Upper lobe of right lung (tissue), 1 donor: ENCODE results near the gene SLC10A3. TPM values are rescaled to one million over a fixed set of nuclear protein-coding genes. Genes with fewer than 3 reads are reported as not detected.

ENCODE experiments used
- ATAC-seq: fragments of 200-7000 bp; cut with Tn5 transposase; one replicate; pipeline ENCODE4 v1.9.1; 2020; ENCODE audit warnings: mild to moderate bottlenecking, moderate library complexity
- DNase-seq: peaks from one replicate; pipeline ENCODE4 v3.0.0-alpha.2; 2020
- H3K27ac ChIP-seq: fragments of 200-600 bp; one replicate; pipeline ENCODE4 v1.8.0; 2022
- H3K27me3 ChIP-seq: fragments of 200-600 bp; one replicate; pipeline ENCODE4 v1.8.0; 2022; ENCODE audit warnings: mild to moderate bottlenecking
- H3K36me3 ChIP-seq: fragments of 200-600 bp; one replicate; pipeline ENCODE4 v1.8.0; 2022
- H3K4me1 ChIP-seq: fragments of 200-600 bp; one replicate; pipeline ENCODE4 v1.8.0; 2022
- H3K4me3 ChIP-seq: fragments of 200-600 bp; one replicate; pipeline ENCODE4 v1.8.0; 2022; ENCODE audit warnings: mild to moderate bottlenecking
- H3K9me3 ChIP-seq: fragments of 200-600 bp; one replicate; pipeline ENCODE4 v1.8.0; 2022
- intact Hi-C: fragments of 100-400 bp; cut with DNase I; formaldehyde crosslinking; loops from one replicate; pipeline ENCODE4 v1.11.0; 2022
- total RNA-seq: library from RNA; stranded (reverse); fragmentation: NEBNext Ultra II Directional; extraction: Animal tissue kit (Norgen Biotek cat#: 25700); gene quantifications from one replicate; pipeline ENCODE4 v1.2.1, GENCODE V29; 2021
- TF ChIP-seq, protein P1 (sequence below): fragments of 200-600 bp; IDR thresholded peaks from one replicate; pipeline ENCODE4 v1.8.0; 2022; ENCODE audit warnings: antibody characterized with exemption
- donor health status: DM: no; HTN: yes; CAD: no; lungs with severe emphysema.

The SLC10A3 gene
- total RNA-seq, 1 donor from 2014 or later = 23.7 TPM

DNA sequence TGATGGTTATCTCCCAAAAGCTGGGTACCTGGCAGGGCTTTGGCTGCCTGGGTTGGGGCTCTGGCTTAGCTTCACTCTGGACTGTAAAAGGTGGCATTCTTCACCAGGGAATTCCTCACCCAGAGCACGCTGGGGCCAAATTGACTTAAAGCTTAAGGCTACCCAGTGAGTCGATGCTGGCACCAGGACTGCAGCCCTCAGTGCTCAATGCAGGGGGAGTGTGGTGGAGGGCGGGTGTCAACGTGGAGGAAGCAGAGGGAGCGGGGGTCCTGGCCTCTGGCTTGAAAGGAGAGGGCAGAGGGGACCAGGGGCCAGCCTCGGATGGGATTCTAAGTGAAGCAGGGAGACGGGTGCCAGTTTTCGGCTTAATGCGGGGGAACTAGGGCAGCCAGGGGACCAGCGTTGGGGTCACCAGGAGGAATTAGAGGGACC, 46.9 kb downstream of the SLC10A3 start:
- no peak for ATAC-seq
- intact Hi-C loops = no loop called here
- Histone ChIP-seq H3K4me1 (peaks cover 12% of the 10 kb centered on the region), H3K27me3 (no peaks in the 10 kb centered on the region), H3K27ac (peak overlapping the region; percentile 63), H3K4me3 (peak overlapping the region; percentile 35), H3K36me3 (peaks cover 16% of the 10 kb centered on the region), H3K9me3 (no peaks in the 10 kb centered on the region)
- DNase-seq = no peak
- TF ChIP-seq, protein P1, sequence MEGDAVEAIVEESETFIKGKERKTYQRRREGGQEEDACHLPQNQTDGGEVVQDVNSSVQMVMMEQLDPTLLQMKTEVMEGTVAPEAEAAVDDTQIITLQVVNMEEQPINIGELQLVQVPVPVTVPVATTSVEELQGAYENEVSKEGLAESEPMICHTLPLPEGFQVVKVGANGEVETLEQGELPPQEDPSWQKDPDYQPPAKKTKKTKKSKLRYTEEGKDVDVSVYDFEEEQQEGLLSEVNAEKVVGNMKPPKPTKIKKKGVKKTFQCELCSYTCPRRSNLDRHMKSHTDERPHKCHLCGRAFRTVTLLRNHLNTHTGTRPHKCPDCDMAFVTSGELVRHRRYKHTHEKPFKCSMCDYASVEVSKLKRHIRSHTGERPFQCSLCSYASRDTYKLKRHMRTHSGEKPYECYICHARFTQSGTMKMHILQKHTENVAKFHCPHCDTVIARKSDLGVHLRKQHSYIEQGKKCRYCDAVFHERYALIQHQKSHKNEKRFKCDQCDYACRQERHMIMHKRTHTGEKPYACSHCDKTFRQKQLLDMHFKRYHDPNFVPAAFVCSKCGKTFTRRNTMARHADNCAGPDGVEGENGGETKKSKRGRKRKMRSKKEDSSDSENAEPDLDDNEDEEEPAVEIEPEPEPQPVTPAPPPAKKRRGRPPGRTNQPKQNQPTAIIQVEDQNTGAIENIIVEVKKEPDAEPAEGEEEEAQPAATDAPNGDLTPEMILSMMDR = no peak

DNA sequence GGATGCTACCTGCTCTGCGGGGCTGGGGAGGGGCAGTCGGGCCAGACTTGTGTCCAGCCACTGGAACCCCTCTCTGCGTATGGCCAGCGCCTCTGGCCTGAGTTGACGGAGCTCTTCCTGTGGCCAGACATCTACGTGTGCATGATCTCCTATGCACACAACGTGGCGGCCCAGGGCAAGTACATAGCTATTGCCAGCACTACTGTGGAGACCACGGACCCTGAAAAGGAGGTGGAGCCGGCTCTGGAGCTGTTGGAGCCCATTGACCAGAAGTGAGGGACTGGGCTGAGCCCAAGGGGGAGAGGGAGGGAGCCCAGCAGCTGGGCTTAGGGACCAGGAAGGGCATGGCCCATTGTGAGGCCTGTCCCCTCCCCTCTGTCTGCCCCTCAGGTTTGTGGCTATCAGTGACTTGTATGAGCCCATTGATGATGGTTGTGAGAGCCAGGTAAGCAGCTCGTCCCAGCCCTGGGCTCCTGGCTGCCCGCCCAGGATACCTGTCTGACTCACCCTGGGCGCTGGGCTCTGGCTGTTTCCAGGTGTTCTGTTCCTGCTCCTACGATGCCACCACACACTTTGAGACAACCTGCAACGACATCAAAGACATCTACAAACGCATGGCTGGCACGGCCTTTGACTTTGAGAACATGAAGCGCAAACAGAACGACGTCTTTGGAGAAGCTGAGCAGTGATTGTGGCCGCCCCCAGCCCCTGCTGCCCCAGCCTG, 48.3 kb downstream of the SLC10A3 start:
- H3K27ac ChIP-seq = no peak overlapping the region
- ATAC-seq = no peak
- H3K9me3 ChIP-seq = no peaks in the 10 kb centered on the region
- H3K4me1 ChIP-seq = peaks cover 12% of the 10 kb centered on the region
- TF ChIP-seq, protein P1 = no peak
- no peaks in the 10 kb centered on the region for H3K27me3 ChIP-seq
- intact Hi-C loops = no loop called here
- peaks cover 16% of the 10 kb centered on the region for H3K36me3 ChIP-seq
- DNase-seq = no peak
- no peak overlapping the region for H3K4me3 ChIP-seq

DNA sequence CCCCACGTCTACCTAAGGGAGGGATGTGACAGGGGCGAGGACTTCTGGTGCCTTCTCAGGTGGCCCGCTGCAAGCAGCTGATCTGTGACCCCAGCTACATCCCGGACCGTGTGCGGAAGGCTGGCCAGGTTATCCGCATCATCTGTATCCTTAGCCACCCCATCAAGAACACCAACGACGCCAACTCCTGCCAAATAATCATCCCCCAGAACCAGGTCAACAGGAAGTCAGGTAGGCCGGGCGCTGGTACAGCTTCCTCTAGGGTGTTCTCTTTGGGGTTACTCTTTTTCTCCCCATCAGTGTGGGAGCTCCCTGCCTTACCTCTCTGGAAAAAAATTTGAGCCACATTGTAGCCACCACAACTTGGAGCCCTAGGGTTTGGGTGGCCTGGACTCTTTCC, 48.9 kb downstream of the SLC10A3 start:
- Histone ChIP-seq H3K9me3 (no peaks in the 10 kb centered on the region), H3K27ac (no peak overlapping the region), H3K36me3 (peaks cover 16% of the 10 kb centered on the region), H3K27me3 (no peaks in the 10 kb centered on the region), H3K4me1 (peaks cover 12% of the 10 kb centered on the region), H3K4me3 (no peak overlapping the region)
- no peak for ATAC-seq
- intact Hi-C loops = no loop called here
- TF ChIP-seq, protein P1 = no peak
- no peak for DNase-seq

DNA sequence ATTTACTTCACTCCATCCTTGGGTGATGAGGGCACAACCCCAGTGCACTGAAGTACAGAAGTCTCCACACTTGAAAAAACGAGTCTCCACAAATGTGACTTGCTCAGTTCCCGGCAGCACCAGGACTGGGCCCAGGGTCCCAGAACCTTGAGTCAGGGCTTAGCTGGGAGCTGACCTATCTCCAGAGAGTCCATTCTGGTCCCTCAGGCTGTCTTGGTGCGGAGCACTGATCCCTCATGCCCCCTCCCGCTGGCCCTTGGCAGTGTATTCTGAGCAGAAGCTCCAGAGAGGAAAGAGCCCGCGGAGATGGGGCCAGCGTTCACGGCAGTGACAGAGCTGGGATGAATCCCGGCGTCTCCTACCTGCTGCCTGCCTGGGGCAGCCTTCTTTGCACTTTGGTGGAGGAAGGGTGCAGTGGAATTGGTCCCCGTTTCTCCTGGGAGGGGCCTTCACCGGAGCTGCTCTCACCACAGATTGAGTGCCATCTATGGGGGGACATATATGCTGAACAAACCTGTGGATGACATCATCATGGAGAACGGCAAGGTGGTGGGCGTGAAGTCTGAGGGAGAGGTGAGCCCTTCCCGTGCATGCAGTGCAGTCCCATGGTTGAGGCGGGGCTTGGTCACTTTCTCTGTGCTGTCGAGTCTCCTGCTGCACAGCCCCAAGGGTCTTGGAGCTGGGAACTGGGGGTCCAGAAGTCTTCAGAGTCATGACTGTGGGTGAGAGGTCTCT, 49.6 kb downstream of the SLC10A3 start:
- H3K27ac ChIP-seq = no peak overlapping the region
- TF ChIP-seq, protein P1 = no peak
- H3K4me3 ChIP-seq = no peak overlapping the region
- no peaks in the 10 kb centered on the region for H3K27me3 ChIP-seq
- peaks cover 19% of the 10 kb centered on the region for H3K36me3 ChIP-seq
- intact Hi-C loops = no loop called here
- no peaks in the 10 kb centered on the region for H3K9me3 ChIP-seq
- H3K4me1 ChIP-seq = peaks cover 12% of the 10 kb centered on the region
- no peak for ATAC-seq
- no peak for DNase-seq

DNA sequence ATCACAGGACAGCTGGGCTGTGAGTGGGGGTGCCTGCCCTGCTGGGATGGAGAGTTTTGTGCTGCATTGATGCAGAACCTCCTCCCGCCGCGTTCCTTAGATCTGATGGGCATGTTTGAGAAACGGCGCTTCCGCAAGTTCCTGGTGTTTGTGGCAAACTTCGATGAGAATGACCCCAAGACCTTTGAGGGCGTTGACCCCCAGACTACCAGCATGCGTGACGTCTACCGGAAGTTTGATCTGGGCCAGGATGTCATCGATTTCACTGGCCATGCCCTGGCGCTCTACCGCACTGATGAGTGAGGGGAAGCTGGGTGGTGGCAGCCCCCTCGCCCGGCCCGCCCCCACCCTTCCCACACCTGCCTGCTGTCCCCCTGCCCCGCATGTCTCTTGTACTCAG, 50.6 kb downstream of the SLC10A3 start:
- no peak overlapping the region for H3K27ac ChIP-seq
- H3K27me3 ChIP-seq = no peaks in the 10 kb centered on the region
- DNase-seq = no peak
- peaks cover 4% of the 10 kb centered on the region for H3K4me1 ChIP-seq
- H3K36me3 ChIP-seq = peaks cover 20% of the 10 kb centered on the region
- H3K4me3 ChIP-seq = no peak overlapping the region
- no peaks in the 10 kb centered on the region for H3K9me3 ChIP-seq
- intact Hi-C loops = no loop called here
- TF ChIP-seq, protein P1 = no peak
- ATAC-seq = no peak
